GM23338 (cell line): ENCODE results near the gene COX4I1. TPM values are rescaled to one million over a fixed set of nuclear protein-coding genes. Genes with fewer than 3 reads are reported as not detected.
A peak's percentile ranks its signal among the peaks of the same experiment; 100 is the strongest.

Experiments used
- ATAC-seq: fragments of 200-7000 bp; cut with Tn5 transposase; 3 replicates; pipeline ENCODE4 v1.9.1; 2020
- DNase-seq: peaks from one replicate; pipeline ENCODE4 v3.0.0-alpha.2; 2015; ENCODE audit warnings: low spot score
- H2AFZ ChIP-seq: fragments of 200-600 bp; sonication (generic); 2 replicates; pipeline ENCODE4 v1.8.0; 2016; ENCODE audit warnings: antibody characterized with exemption, mild to moderate bottlenecking, moderate library complexity
- H3F3A ChIP-seq: fragments of 200-600 bp; sonication (generic); replicated peaks from 2 replicates; pipeline ENCODE4 v1.8.0; 2017; ENCODE audit warnings: antibody characterized with exemption, mixed run types, low read depth
- H3K27ac ChIP-seq: fragments of 200-600 bp; sonication (generic); 2 replicates; pipeline ENCODE4 v1.6.1; 2016; ENCODE audit warnings: low read depth
- H3K27me3 ChIP-seq: fragments of 200-600 bp; sonication (generic); 2 replicates; pipeline ENCODE4 v1.8.0; 2016; ENCODE audit warnings: mild to moderate bottlenecking, mixed run types, moderate library complexity; ENCODE audit not compliant: insufficient read depth
- H3K36me3 ChIP-seq: fragments of 200-600 bp; sonication (generic); 2 replicates; pipeline ENCODE4 v1.8.0; 2016; ENCODE audit warnings: mild to moderate bottlenecking; ENCODE audit not compliant: insufficient read depth
- H3K4me1 ChIP-seq: fragments of 200-600 bp; sonication (generic); 2 replicates; pipeline ENCODE4 v1.8.0; 2016; ENCODE audit warnings: mild to moderate bottlenecking, moderate library complexity; ENCODE audit not compliant: insufficient read depth
- H3K4me2 ChIP-seq: fragments of 200-600 bp; sonication (generic); 2 replicates; pipeline ENCODE4 v1.7.1; 2017; ENCODE audit warnings: mixed run types
- H3K4me3 ChIP-seq: fragments of 200-600 bp; sonication (generic); 2 replicates; pipeline ENCODE4 v1.6.1; 2016; ENCODE audit warnings: mixed run types
- H3K79me2 ChIP-seq: fragments of 200-600 bp; sonication (generic); replicated peaks from 2 replicates; pipeline ENCODE4 v1.8.0; 2017; ENCODE audit warnings: mild to moderate bottlenecking; ENCODE audit not compliant: insufficient read depth
- H3K9me2 ChIP-seq: fragments of 200-600 bp; sonication (generic); 2 replicates; pipeline ENCODE4 v1.8.0; 2017; ENCODE audit not compliant: insufficient read depth
- H4K20me1 ChIP-seq: fragments of 200-600 bp; sonication (generic); replicated peaks from 2 replicates; pipeline ENCODE4 v1.8.0; 2017; ENCODE audit warnings: mild to moderate bottlenecking; ENCODE audit not compliant: insufficient read depth
- H3K27ac Mint-ChIP-seq: 2 replicates; pipeline ENCODE4 v1.8.0; 2020; ENCODE audit warnings: inconsistent platforms, mild to moderate bottlenecking, moderate library complexity, mixed read lengths
- H3K27me3 Mint-ChIP-seq: 3 replicates; pipeline ENCODE4 v1.8.0; 2022; ENCODE audit warnings: low read depth, mild to moderate bottlenecking, moderate library complexity, mixed read lengths, inconsistent platforms; ENCODE audit not compliant: insufficient read depth, poor library complexity
- H3K36me3 Mint-ChIP-seq: 3 replicates; pipeline ENCODE4 v1.8.0; 2021; ENCODE audit warnings: low read depth, mild to moderate bottlenecking, inconsistent platforms, moderate library complexity, mixed read lengths
- H3K4me1 Mint-ChIP-seq: 3 replicates; pipeline ENCODE4 v1.8.0; 2020; ENCODE audit warnings: mild to moderate bottlenecking, inconsistent platforms, mixed read lengths
- H3K4me3 Mint-ChIP-seq: 3 replicates; pipeline ENCODE4 v1.8.0; 2021; ENCODE audit warnings: moderate library complexity, mild to moderate bottlenecking, inconsistent platforms, mixed read lengths
- H3K9me3 Mint-ChIP-seq: 3 replicates; pipeline ENCODE4 v1.8.0; 2020; ENCODE audit warnings: moderate library complexity, mild to moderate bottlenecking, inconsistent platforms, mixed read lengths
- CTCF ChIP-seq, 2 experiments: fragments of 200-600 bp in 1 of 2; sonication (generic) in 1 of 2; conservative IDR thresholded peaks; 2 replicates each; pipeline versions ENCODE4 v1.5.1 to v1.6.1; 2016 to 2017; ENCODE audit warnings: antibody characterized with exemption in 2 of 2, low read depth in 2 of 2, mild to moderate bottlenecking in 2 of 2, moderate library complexity in 1 of 2
- ETS1 ChIP-seq: IDR thresholded peaks from 2 replicates; pipeline ENCODE4 v1.6.1; 2016; ENCODE audit warnings: antibody characterized with exemption
- NANOG ChIP-seq: IDR thresholded peaks from 2 replicates; pipeline ENCODE4 v1.6.1; 2016; ENCODE audit warnings: antibody characterized with exemption, borderline replicate concordance
- STAT1 ChIP-seq: IDR thresholded peaks from one replicate; pipeline ENCODE4 v1.6.1; 2016; ENCODE audit warnings: antibody characterized with exemption; ENCODE audit not compliant: unreplicated experiment
- ZNF114 ChIP-seq: fragments of 250-450 bp; sonication (Bioruptor Pico); IDR thresholded peaks from 2 replicates; pipeline ENCODE4 v1.5.0; 2020; ENCODE audit warnings: mild to moderate bottlenecking, moderate library complexity
- ZNF331 ChIP-seq: fragments of 250-450 bp; sonication (Bioruptor Pico); IDR thresholded peaks from 2 replicates; pipeline ENCODE4 v1.5.0; 2020; ENCODE audit warnings: low read depth, mild to moderate bottlenecking, moderate library complexity
- ZNF462 ChIP-seq: fragments of 250-450 bp; sonication (Bioruptor Pico); IDR thresholded peaks from 2 replicates; pipeline ENCODE4 v1.5.0; 2020; ENCODE audit warnings: mild to moderate bottlenecking, moderate library complexity
- polyA plus RNA-seq: library from polyadenylated mRNA; unstranded; fragments of >200 nt; fragmentation: Nextera tagmentation; extraction: Ambion mirVana; gene quantifications from 2 replicates; pipeline ENCODE4 v1.2.1, GENCODE V29; 2016
- total RNA-seq: library from RNA; depleted of rRNA; stranded (reverse); fragments of >200 nt; shearing (Covaris generic); gene quantifications from 2 replicates; pipeline ENCODE4 v1.2.3, GENCODE V29; 2014

The COX4I1 gene
- total and polyA plus RNA-seq, 2 experiments from 2014 or later, result 329 to 1,008 TPM

- H3K4me1 ChIP-seq, result no peaks in the 10 kb centered on the region
- Mint-ChIP-seq H3K36me3 (peaks cover 7% of the 10 kb centered on the region; the same call in 2 of the 3 replicates), H3K27ac (no peak overlapping the region), H3K9me3 (peaks cover 4% of the 10 kb centered on the region; the same call in 1 of the 3 replicates), H3K4me1 (peaks cover 5% of the 10 kb centered on the region; the same call in 2 of the 3 replicates), H3K4me3 (no peak overlapping the region), H3K27me3 (peaks cover 11% of the 10 kb centered on the region)
- no peaks in the 10 kb centered on the region for H4K20me1 ChIP-seq
- H3K9me2 ChIP-seq, result no peaks in the 10 kb centered on the region
- H3K4me3 ChIP-seq, result no peak overlapping the region
- no peaks in the 10 kb centered on the region for H3K79me2 ChIP-seq
- 0 out of 2 replicates have a peak, but pooled peaks cover 3% of the 10 kb centered on the region for H3F3A ChIP-seq
- TF ChIP-seq NANOG, result no peak
- TF ChIP-seq STAT1, result no peak
- H3K27me3 ChIP-seq, result no peaks in the 10 kb centered on the region; the same call in 1 of the 2 replicates
- DNase-seq (no peak), ATAC-seq (no peak)
- no peak overlapping the region for H3K27ac ChIP-seq
- peak overlapping the region; percentile 97; the same call in 1 of the 2 replicates for H2AFZ ChIP-seq
- H3K4me2 ChIP-seq, result no peak overlapping the region
- H3K36me3 ChIP-seq, result no peaks in the 10 kb centered on the region
These were observed 13.6 kb downstream of the COX4I1 start for GRCh38 chr16:85812811-85813700.

DNA sequence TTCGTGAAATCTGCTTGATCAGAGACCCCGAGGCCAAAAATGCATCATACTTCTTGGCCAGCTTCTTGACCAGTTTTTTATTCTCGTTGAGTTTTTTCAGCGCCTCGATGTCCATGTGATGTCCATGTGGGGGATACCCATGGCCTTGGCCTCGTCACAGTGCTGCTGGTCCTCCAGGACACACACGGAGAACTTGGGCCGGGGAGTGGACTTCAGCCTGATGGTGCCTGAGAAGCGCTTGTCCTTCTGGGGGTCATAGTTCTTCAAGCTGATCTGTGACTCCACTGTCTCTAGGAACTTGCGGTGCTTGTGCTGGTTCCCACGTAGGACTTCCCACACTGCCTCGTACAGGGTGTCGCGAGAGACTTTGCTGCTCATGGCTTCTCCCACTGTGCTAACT lies 16.7 kb downstream of the COX4I1 start:
- Mint-ChIP-seq H3K27me3 (peaks cover 10% of the 10 kb centered on the region), H3K4me1 (peaks cover 5% of the 10 kb centered on the region; the same call in 2 of the 3 replicates), H3K4me3 (no peak overlapping the region), H3K36me3 (no peaks in the 10 kb centered on the region), H3K27ac (no peak overlapping the region), H3K9me3 (peaks cover 4% of the 10 kb centered on the region; the same call in 1 of the 3 replicates)
- no peaks in the 10 kb centered on the region for H4K20me1 ChIP-seq
- no peaks in the 10 kb centered on the region for H3K79me2 ChIP-seq
- H3F3A ChIP-seq, result 0 out of 2 replicates have a peak, but pooled peaks cover 3% of the 10 kb centered on the region
- no peaks in the 10 kb centered on the region for H3K36me3 ChIP-seq
- no peak overlapping the region for H3K4me2 ChIP-seq
- no peak for TF ChIP-seq ETS1
- no peak for TF ChIP-seq STAT1
- TF ChIP-seq ZNF462 (CRISPR knock-in tag), result no peak
- TF ChIP-seq CTCF (conservative IDR thresholded peaks at IDR 0.05; ENCODE audit: low read depth in 2 of 2), result no peak
- no peak for TF ChIP-seq ZNF114 (CRISPR knock-in tag)
- no peak for TF ChIP-seq ZNF331
- ATAC-seq (no peak), DNase-seq (no peak)
- peaks cover 4% of the 10 kb centered on the region; the same call in 1 of the 2 replicates for H3K27me3 ChIP-seq
- no peak overlapping the region for H3K27ac ChIP-seq
- no peaks in the 10 kb centered on the region for H3K4me1 ChIP-seq
- no peak overlapping the region for H2AFZ ChIP-seq
- no peaks in the 10 kb centered on the region for H3K9me2 ChIP-seq
- no peak overlapping the region for H3K4me3 ChIP-seq
